Adipose tissue (tissue), 3 donors: ENCODE measurements around the gene FGF1. TPM values are rescaled to one million over a fixed set of nuclear protein-coding genes. Genes with fewer than 3 reads are reported as not detected.

Source experiments
- H3K27ac ChIP-seq: one replicate; pipeline ENCODE4 v1.5.1; 2013; ENCODE audit warnings: low read depth, low read length
- WGBS, 3 donors: extraction: QIAGEN DNeasy Blood & Tissue Kit; methylation state at CpG; one replicate each; pipeline ENCODE4 v1.1.7; 2013; 5-methylcytosine and 5-hydroxymethylcytosine counted together
- polyA plus RNA-seq, 3 donors: library from polyadenylated mRNA; stranded (reverse); fragments of 200-250 nt; gene quantifications; one replicate each; pipeline ENCODE4 v1.2.3, GENCODE V29; 2013
- donor health status: healthy with polysubstance abuse.
- donor health status: Bipolar disorder and iron deficiency.
- donor health status: healthy.

The FGF1 gene
- polyA plus RNA-seq, 3 donors = 0.75 to 2.5 (median 2.4) TPM

GRCh38 chr5:142676318-142676717 is 9.6 kb downstream of the FGF1 start:
- WGBS, 3 donors = 72 to 87% (median 86%) methylated on average over 4 of the region's 4 CpGs

GRCh38 chr5:142674531-142675469 is 11.1 kb downstream of the FGF1 start:
- H3K27ac ChIP-seq = no peak overlapping the region
- 57 to 74% (median 59%) methylated on average over 22 of the region's 22 CpGs for WGBS, 3 donors

More at GRCh38 chr5:142676318-142676717, 9.6 kb downstream of the FGF1 start:
- no peak overlapping the region for H3K27ac ChIP-seq

- H3K27ac ChIP-seq = no peak overlapping the region
- 52 to 87% (median 78%) methylated on average over 1 of the region's 1 CpG for WGBS, 3 donors
Measured at GRCh38 chr5:142671801-142672200, 14.1 kb downstream of the FGF1 start.

GRCh38 chr5:142671266-142671665 is 14.6 kb downstream of the FGF1 start:
- 53 to 68% (median 64%) methylated on average over 3 of the region's 3 CpGs for WGBS, 3 donors
- no peak overlapping the region for H3K27ac ChIP-seq

GRCh38 chr5:142670804-142671203 is 15.1 kb downstream of the FGF1 start:
- H3K27ac ChIP-seq = no peak overlapping the region
- WGBS, 3 donors = 63 to 84% (median 66%) methylated on average over 2 of the region's 2 CpGs

- H3K27ac ChIP-seq = no peak overlapping the region
- WGBS, 3 donors = 62 to 84% (median 66%) methylated on average over 12 of the region's 12 CpGs
Measured at GRCh38 chr5:142669477-142669876, 16.4 kb downstream of the FGF1 start.

- WGBS, 3 donors = 86 to 95% (median 93%) methylated on average over 6 of the region's 6 CpGs
- no peak overlapping the region for H3K27ac ChIP-seq
Measured at GRCh38 chr5:142668336-142668735, 17.6 kb downstream of the FGF1 start.

GRCh38 chr5:142667831-142668230 is 18.1 kb downstream of the FGF1 start:
- WGBS, 3 donors = 93 to 94% (median 93%) methylated on average over 6 of the region's 6 CpGs

GRCh38 chr5:142664636-142665035 is 21.3 kb downstream of the FGF1 start:
- 76 to 84% (median 80%) methylated on average over 6 of the region's 6 CpGs for WGBS, 3 donors
- no peak overlapping the region for H3K27ac ChIP-seq

More at GRCh38 chr5:142667831-142668230, 18.1 kb downstream of the FGF1 start:
- no peak overlapping the region for H3K27ac ChIP-seq

- 68 to 93% (median 93%) methylated on average over 9 of the region's 9 CpGs for WGBS, 3 donors
- H3K27ac ChIP-seq = no peak overlapping the region
Measured at GRCh38 chr5:142664067-142664466, 21.8 kb downstream of the FGF1 start.

- 70 to 87% (median 77%) methylated on average over 6 of the region's 6 CpGs for WGBS, 3 donors
Measured at GRCh38 chr5:142663246-142663645, 22.6 kb downstream of the FGF1 start.

GRCh38 chr5:142661957-142662356 is 23.9 kb downstream of the FGF1 start:
- 88 to 95% (median 94%) methylated on average over 11 of the region's 11 CpGs for WGBS, 3 donors
- H3K27ac ChIP-seq = no peak overlapping the region

More at GRCh38 chr5:142663246-142663645, 22.6 kb downstream of the FGF1 start:
- H3K27ac ChIP-seq = no peak overlapping the region

- 95 to 100% (median 95%) methylated on average over 2 of the region's 2 CpGs for WGBS, 3 donors
Measured at GRCh38 chr5:142661143-142661542, 24.7 kb downstream of the FGF1 start.

GRCh38 chr5:142660731-142661130 is 25.2 kb downstream of the FGF1 start:
- H3K27ac ChIP-seq = no peak overlapping the region

More at GRCh38 chr5:142661143-142661542, 24.7 kb downstream of the FGF1 start:
- no peak overlapping the region for H3K27ac ChIP-seq

GRCh38 chr5:142660196-142660595 is 25.7 kb downstream of the FGF1 start:
- H3K27ac ChIP-seq = no peak overlapping the region
- 79 to 85% (median 81%) methylated on average over 10 of the region's 10 CpGs for WGBS, 3 donors

GRCh38 chr5:142659405-142659804 is 26.5 kb downstream of the FGF1 start:
- 76 to 83% (median 82%) methylated on average over 4 of the region's 4 CpGs for WGBS, 3 donors
- H3K27ac ChIP-seq = no peak overlapping the region

- H3K27ac ChIP-seq = no peak overlapping the region
- WGBS, 3 donors = 81 to 99% (median 92%) methylated on average over 2 of the region's 2 CpGs
Measured at GRCh38 chr5:142658278-142658677, 27.6 kb downstream of the FGF1 start.

GRCh38 chr5:142657446-142657845 is 28.4 kb downstream of the FGF1 start:
- no peak overlapping the region for H3K27ac ChIP-seq
- 85 to 96% (median 93%) methylated on average over 8 of the region's 8 CpGs for WGBS, 3 donors

GRCh38 chr5:142655339-142656267 is 30.3 kb downstream of the FGF1 start:
- no peak overlapping the region for H3K27ac ChIP-seq
- 15 to 18% (median 16%) methylated on average over 13 of the region's 13 CpGs for WGBS, 3 donors
